Myocyte (in vitro differentiated cells): ENCODE results near the gene ALDH3A2. TPM values are rescaled to one million over a fixed set of nuclear protein-coding genes. Genes with fewer than 3 reads are reported as not detected.

ENCODE experiments used
- total RNA-seq: library from RNA; depleted of rRNA; stranded (reverse); fragments of >200 nt; gene quantifications from 2 replicates; pipeline ENCODE4 v1.2.3, GENCODE V29; 2014

The ALDH3A2 gene
- total RNA-seq, 1 donor from 2014 or later, result 137 TPM

Other genes with a start within 250 kb of the ALDH3A2 start
- gene RNF112, start 237.5 kb upstream of the ALDH3A2 start, total RNA-seq, result 0.05 TPM in 1 of 2 replicates, not detected in the other
- 0.24 and 2.2 TPM in 2 replicates for gene SLC47A1, start 114.9 kb upstream of the ALDH3A2 start, total RNA-seq
- 3.8 and 5.6 TPM in 2 replicates for gene SLC47A2, start 67.8 kb downstream of the ALDH3A2 start, total RNA-seq
- gene ALDH3A1, start 99.5 kb downstream of the ALDH3A2 start, total RNA-seq, result 2.8 and 3.4 TPM in 2 replicates
- 10.2 and 18.0 TPM in 2 replicates for gene ULK2, start 219.2 kb downstream of the ALDH3A2 start, total RNA-seq